ENCODE data around the gene PSME2.
A peak's percentile ranks its signal among the peaks of the same experiment; 100 is the strongest.

PSME2 gene

GRCh38 chr14:24095271-24096068, 50.9 kb downstream of the PSME2 start:
- DNase-seq, result peak in 7 of 56 donors; percentile 12 to 32 (median 19)

DNA sequence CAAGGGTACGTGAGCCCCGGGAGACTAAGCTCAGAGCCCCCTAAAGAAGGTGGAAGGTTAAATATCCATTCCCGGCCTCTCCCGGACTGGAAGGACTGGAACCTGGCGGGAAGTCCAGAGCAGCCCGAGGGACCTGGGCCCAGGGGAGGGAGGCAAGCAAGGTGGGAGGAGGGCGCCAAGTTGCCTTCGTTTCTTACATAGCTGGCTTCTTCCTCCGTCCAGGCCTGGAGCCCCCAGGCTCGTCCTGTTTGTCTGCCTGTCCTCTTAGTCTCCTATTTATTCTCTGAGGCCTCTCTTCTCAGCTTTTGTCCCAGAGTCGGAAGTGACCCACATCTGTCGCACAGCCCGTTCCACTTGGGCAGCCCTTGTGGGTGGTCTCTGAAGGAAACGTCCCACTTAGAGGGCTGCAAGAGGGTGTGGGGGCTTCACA, 51.6 kb downstream of the PSME2 start:
- no peak for DNase-seq

- peak in 51 of 56 donors; percentile 21 to 87 (median 58) for DNase-seq
These were observed 52.2 kb downstream of the PSME2 start, which contains the start of gene PCK2 for GRCh38 chr14:24093901-24094840. PCK2 (plus strand) TSS chr14:24094311; CDS start chr14:24094406, 95 bp downstream.
